CD14-positive monocyte (primary cell): ENCODE results near the gene PTPRN2. TPM values are rescaled to one million over a fixed set of nuclear protein-coding genes. Genes with fewer than 3 reads are reported as not detected.

Experiments
- DNase-seq, 3 donors: peaks; one replicate each; pipeline ENCODE4 v3.0.0-alpha.2; 2011 to 2022
- H2AFZ ChIP-seq: 2 replicates; pipeline ENCODE4 v1.6.0; 2012; ENCODE audit warnings: mild to moderate bottlenecking, low read depth, low read length, inconsistent platforms; ENCODE audit not compliant: insufficient read depth, poor library complexity, severe bottlenecking
- H3K27ac ChIP-seq, 2 donors: 1 replicate in 1 of 2; 2 replicates in 1 of 2; pipeline ENCODE4 v1.5.1; 2012 to 2013; ENCODE audit warnings: low read length in 2 of 2, control low read depth in 1 of 2, inconsistent platforms in 1 of 2, low read depth in 1 of 2, mild to moderate bottlenecking in 1 of 2
- H3K27me3 ChIP-seq, 2 donors: one replicate each; pipeline versions ENCODE4 v1.6.0 to v1.6.1; 2011 to 2013; ENCODE audit warnings: low read length in 2 of 2; ENCODE audit not compliant: control insufficient read depth in 2 of 2, insufficient read depth in 2 of 2
- H3K36me3 ChIP-seq, 2 donors: replicated peaks in 1 of 2; 1 replicate in 1 of 2; 2 replicates in 1 of 2; pipeline versions ENCODE4 v1.5.1 to v1.6.1; 2012 to 2013; ENCODE audit warnings: low read length in 2 of 2, control low read depth in 1 of 2, inconsistent platforms in 1 of 2, mild to moderate bottlenecking in 1 of 2; ENCODE audit not compliant: insufficient read depth in 2 of 2, control insufficient read depth in 1 of 2
- H3K4me1 ChIP-seq, 2 donors: 1 replicate in 1 of 2; 2 replicates in 1 of 2; pipeline versions ENCODE4 v1.5.1 to v1.6.1; 2012 to 2013; ENCODE audit warnings: low read length in 2 of 2, control low read depth in 1 of 2, inconsistent platforms in 1 of 2, mild to moderate bottlenecking in 1 of 2, moderate library complexity in 1 of 2; ENCODE audit not compliant: insufficient read depth in 2 of 2, control insufficient read depth in 1 of 2
- H3K4me2 ChIP-seq: replicated peaks from 2 replicates; pipeline ENCODE3; 2012; ENCODE audit warnings: low read length, moderate library complexity, mild to moderate bottlenecking; ENCODE audit not compliant: poor library complexity, severe bottlenecking; ENCODE audit errors: extremely low read depth
- H3K4me3 ChIP-seq, 3 experiments: fragments of 200-600 bp in 1 of 3; sonication (generic) in 1 of 3; replicated peaks in 1 of 3; 1 replicate in 2 of 3; 2 replicates in 1 of 3; pipeline ENCODE4 v1.5.1; 2011 to 2013; ENCODE audit warnings: low read length in 3 of 3, mild to moderate bottlenecking in 3 of 3, control low read depth in 2 of 3, low read depth in 2 of 3, inconsistent platforms in 1 of 3, moderate library complexity in 1 of 3
- H3K79me2 ChIP-seq: 2 replicates; pipeline ENCODE4 v1.6.0; 2012; ENCODE audit warnings: mild to moderate bottlenecking, control low read depth, inconsistent platforms, low read length, moderate library complexity; ENCODE audit not compliant: insufficient read depth
- H3K9ac ChIP-seq: 2 replicates; pipeline ENCODE4 v1.6.0; 2017; ENCODE audit warnings: low read length, mild to moderate bottlenecking; ENCODE audit not compliant: insufficient read depth, poor library complexity, severe bottlenecking
- H3K9me3 ChIP-seq, 2 donors: replicated peaks in 1 of 2; 1 replicate in 1 of 2; 2 replicates in 1 of 2; pipeline versions ENCODE4 v1.5.1 to v1.6.1; 2012 to 2013; ENCODE audit warnings: low read length in 2 of 2, control low read depth in 1 of 2; ENCODE audit not compliant: control insufficient read depth in 1 of 2, insufficient read depth in 1 of 2
- H4K20me1 ChIP-seq: 2 replicates; pipeline ENCODE4 v1.6.0; 2012; ENCODE audit warnings: mild to moderate bottlenecking, low read length, control low read depth, moderate library complexity; ENCODE audit not compliant: insufficient read depth
- H3K27ac Mint-ChIP-seq, 7 donors: one replicate each; pipeline ENCODE4 v1.8.0; 2020; ENCODE audit warnings: mild to moderate bottlenecking in 7 of 7, mixed read lengths in 7 of 7, moderate library complexity in 6 of 7, inconsistent platforms in 2 of 7
- H3K27me3 Mint-ChIP-seq, 3 donors: one replicate each; pipeline ENCODE4 v1.8.0; 2021 to 2022; ENCODE audit warnings: low read depth in 3 of 3, mild to moderate bottlenecking in 3 of 3, mixed read lengths in 3 of 3, moderate library complexity in 3 of 3, inconsistent platforms in 1 of 3
- H3K36me3 Mint-ChIP-seq, 2 donors: one replicate each; pipeline ENCODE4 v1.8.0; 2020; ENCODE audit warnings: mixed read lengths in 2 of 2, inconsistent platforms in 1 of 2, mild to moderate bottlenecking in 1 of 2
- H3K4me1 Mint-ChIP-seq: one replicate; pipeline ENCODE4 v1.8.0; 2020; ENCODE audit warnings: mild to moderate bottlenecking, mixed read lengths
- H3K4me3 Mint-ChIP-seq, 2 donors: one replicate each; pipeline ENCODE4 v1.8.0; 2020; ENCODE audit warnings: mild to moderate bottlenecking in 2 of 2, mixed read lengths in 2 of 2, moderate library complexity in 1 of 2
- H3K9me3 Mint-ChIP-seq, 7 donors: one replicate each; pipeline ENCODE4 v1.8.0; 2020 to 2022; ENCODE audit warnings: mixed read lengths in 7 of 7, mild to moderate bottlenecking in 6 of 7, moderate library complexity in 6 of 7, inconsistent platforms in 2 of 7
- WGBS: methylation state at CpG from one replicate; pipeline ENCODE4 v1.1.5; 2013; ENCODE audit warnings: missing lambda C conversion rate; ENCODE audit not compliant: insufficient coverage; 5-methylcytosine and 5-hydroxymethylcytosine counted together
- intact Hi-C, 2 donors: fragments of 100-400 bp; cut with micrococcal nuclease; formaldehyde crosslinking; loops; one replicate each; pipeline versions ENCODE4 v1.15.0 to v1.15.1; 2023
- polyA plus RNA-seq, 3 donors: library from polyadenylated mRNA; depleted of rRNA in 1 of 3; unstranded in 2 of 3; stranded (reverse) in 1 of 3; fragments of 300-500 nt in 2 of 3; fragments of >200 nt in 1 of 3; fragmentation: Illumina TruSeq in 2 of 3; gene quantifications; 1 replicate in 2 of 3; 2 replicates in 1 of 3; pipeline ENCODE4 v1.2.3, GENCODE V29; 2012 to 2021
- TF ChIP-seq, protein P1 (sequence below): fragments of 200-600 bp; IDR thresholded peaks from one replicate; pipeline ENCODE4 v1.8.0; 2022; ENCODE audit warnings: antibody characterized with exemption, mild to moderate bottlenecking

The PTPRN2 gene
- polyA plus RNA-seq, 3 donors, result 0.25 to 1.4 (median 0.97) TPM

DNA sequence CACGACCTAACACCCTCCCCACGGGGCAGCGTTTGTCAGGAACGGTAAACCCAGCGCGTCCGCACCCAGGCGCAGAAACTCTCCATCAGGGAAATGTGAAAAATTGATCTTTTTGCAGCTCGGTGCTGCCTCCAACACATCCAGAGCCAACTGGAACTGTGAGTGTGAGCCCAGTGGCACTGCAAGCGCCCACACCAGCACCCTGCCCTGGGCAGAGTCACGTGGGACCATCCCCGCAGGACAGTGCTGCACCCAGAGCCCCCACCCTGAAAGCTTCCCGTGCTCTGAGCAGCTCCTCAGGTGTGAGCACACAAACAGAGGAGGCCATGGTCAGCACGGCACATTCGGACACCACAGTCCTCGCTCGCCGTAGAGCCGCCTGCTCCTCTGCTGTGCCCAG, 919.9 kb downstream of the PTPRN2 start:
- Mint-ChIP-seq H3K9me3 (peaks cover 0 to 7% (median 0%) of the 10 kb centered on the region in 7 donors), H3K27me3 (peaks cover 6 to 11% (median 8%) of the 10 kb centered on the region in 3 donors), H3K4me1 (peaks cover 8% of the 10 kb centered on the region), H3K4me3 (no peak overlapping the region), H3K27ac (no peak overlapping the region), H3K36me3 (no peaks in the 10 kb centered on the region)
- Histone ChIP-seq H3K4me3 (no peak overlapping the region), H3K4me1 (peaks cover 0 to 9% of the 10 kb centered on the region in 2 donors), H3K27me3 (no peaks in the 10 kb centered on the region), H2AFZ (no peak overlapping the region), H3K36me3 (no peaks in the 10 kb centered on the region), H3K9ac (no peak overlapping the region), H3K4me2 (no peak overlapping the region), H4K20me1 (no peaks in the 10 kb centered on the region), H3K27ac (no peak overlapping the region), H3K9me3 (no peaks in the 10 kb centered on the region), H3K79me2 (no peaks in the 10 kb centered on the region)
- WGBS, result 89% methylated on average over 16 of the region's 19 CpGs
- intact Hi-C loops, result no loop called here
- TF ChIP-seq, protein P1, sequence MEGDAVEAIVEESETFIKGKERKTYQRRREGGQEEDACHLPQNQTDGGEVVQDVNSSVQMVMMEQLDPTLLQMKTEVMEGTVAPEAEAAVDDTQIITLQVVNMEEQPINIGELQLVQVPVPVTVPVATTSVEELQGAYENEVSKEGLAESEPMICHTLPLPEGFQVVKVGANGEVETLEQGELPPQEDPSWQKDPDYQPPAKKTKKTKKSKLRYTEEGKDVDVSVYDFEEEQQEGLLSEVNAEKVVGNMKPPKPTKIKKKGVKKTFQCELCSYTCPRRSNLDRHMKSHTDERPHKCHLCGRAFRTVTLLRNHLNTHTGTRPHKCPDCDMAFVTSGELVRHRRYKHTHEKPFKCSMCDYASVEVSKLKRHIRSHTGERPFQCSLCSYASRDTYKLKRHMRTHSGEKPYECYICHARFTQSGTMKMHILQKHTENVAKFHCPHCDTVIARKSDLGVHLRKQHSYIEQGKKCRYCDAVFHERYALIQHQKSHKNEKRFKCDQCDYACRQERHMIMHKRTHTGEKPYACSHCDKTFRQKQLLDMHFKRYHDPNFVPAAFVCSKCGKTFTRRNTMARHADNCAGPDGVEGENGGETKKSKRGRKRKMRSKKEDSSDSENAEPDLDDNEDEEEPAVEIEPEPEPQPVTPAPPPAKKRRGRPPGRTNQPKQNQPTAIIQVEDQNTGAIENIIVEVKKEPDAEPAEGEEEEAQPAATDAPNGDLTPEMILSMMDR, result no peak
- DNase-seq, result no peak

DNA sequence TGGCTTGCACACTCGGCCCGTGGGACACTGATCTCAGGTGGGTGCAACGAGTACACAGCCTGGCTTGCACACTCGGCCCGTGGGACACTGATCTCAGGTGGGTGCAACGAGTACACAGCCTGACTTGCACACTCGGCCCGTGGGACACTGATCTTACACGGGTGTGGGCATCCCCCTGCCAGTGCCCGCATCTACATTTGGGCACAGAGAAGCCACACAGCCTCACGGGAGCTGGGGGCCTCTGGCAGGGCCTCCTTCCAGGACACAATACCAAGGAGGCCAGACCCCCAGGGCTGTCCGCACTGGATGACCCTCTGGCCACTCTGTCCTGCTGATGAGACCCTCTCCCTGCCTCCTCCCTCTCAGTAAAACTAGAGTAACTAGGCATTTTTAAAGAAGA, 920.4 kb downstream of the PTPRN2 start:
- Mint-ChIP-seq H3K4me3 (no peak overlapping the region), H3K27me3 (peaks cover 6 to 13% (median 8%) of the 10 kb centered on the region in 3 donors), H3K9me3 (peaks cover 0 to 7% (median 0%) of the 10 kb centered on the region in 7 donors), H3K36me3 (no peaks in the 10 kb centered on the region), H3K27ac (no peak overlapping the region), H3K4me1 (peaks cover 8% of the 10 kb centered on the region)
- Histone ChIP-seq H3K27me3 (no peaks in the 10 kb centered on the region), H2AFZ (no peak overlapping the region), H4K20me1 (no peaks in the 10 kb centered on the region), H3K4me1 (peaks cover 0 to 9% of the 10 kb centered on the region in 2 donors), H3K9ac (no peak overlapping the region), H3K9me3 (no peaks in the 10 kb centered on the region), H3K4me3 (no peak overlapping the region), H3K36me3 (no peaks in the 10 kb centered on the region), H3K79me2 (no peaks in the 10 kb centered on the region), H3K4me2 (no peak overlapping the region), H3K27ac (no peak overlapping the region)
- intact Hi-C loops, result no loop called here
- WGBS, result 94% methylated on average over 10 of the region's 12 CpGs
- no peak for DNase-seq
- TF ChIP-seq, protein P1, result no peak
